T-helper 9 cell (primary cell): Measurements from ENCODE around the gene ALOX12B.
"Not testable (repeated sequence)": the region's sequence is repeated elsewhere in the genome, so short reads cannot be mapped to it uniquely, and the experiment has no call there.

ENCODE experiments used
- DNase-seq: peaks from one replicate; pipeline ENCODE4 v3.0.0-alpha.2; 2020

ALOX12B gene

GRCh38 chr17:8063761-8064534 lies 23.6 kb downstream of the ALOX12B start:
- no peak for DNase-seq

GRCh38 chr17:8062807-8063483 lies 24.6 kb downstream of the ALOX12B start:
- DNase-seq, result no peak

GRCh38 chr17:8062435-8062806 lies 25.1 kb downstream of the ALOX12B start:
- DNase-seq, result no peak

- not testable (repeated sequence) for DNase-seq
These were observed 25.7 kb downstream of the ALOX12B start for GRCh38 chr17:8061851-8062250.

- peak; percentile 43 for DNase-seq
These were observed 27.2 kb downstream of the ALOX12B start for GRCh38 chr17:8060274-8060673.

GRCh38 chr17:8059131-8059530 lies 28.4 kb downstream of the ALOX12B start:
- DNase-seq, result no peak

- DNase-seq, result peak; percentile 17
These were observed 29.8 kb downstream of the ALOX12B start for GRCh38 chr17:8057691-8058114.

GRCh38 chr17:8056976-8057625 lies 30.4 kb downstream of the ALOX12B start:
- DNase-seq, result no peak

GRCh38 chr17:8056232-8056975 lies 31.1 kb downstream of the ALOX12B start:
- DNase-seq, result no peak

GRCh38 chr17:8055851-8056231 lies 31.7 kb downstream of the ALOX12B start:
- DNase-seq, result no peak

GRCh38 chr17:8053600-8053999 lies 33.9 kb downstream of the ALOX12B start:
- DNase-seq, result no peak

- no peak for DNase-seq
These were observed 35.0 kb downstream of the ALOX12B start for GRCh38 chr17:8052256-8053252.

- no peak for DNase-seq
These were observed 35.7 kb downstream of the ALOX12B start for GRCh38 chr17:8051831-8052230.

- DNase-seq, result no peak
These were observed 38.8 kb downstream of the ALOX12B start for GRCh38 chr17:8048736-8049135.

GRCh38 chr17:8048236-8048635 lies 39.3 kb downstream of the ALOX12B start:
- no peak for DNase-seq

GRCh38 chr17:8047769-8048110 lies 39.8 kb downstream of the ALOX12B start:
- no peak for DNase-seq

- DNase-seq, result no peak
These were observed 40.4 kb downstream of the ALOX12B start for GRCh38 chr17:8046929-8047768.

- no peak for DNase-seq
These were observed 41.1 kb downstream of the ALOX12B start for GRCh38 chr17:8046306-8046928.

- no peak for DNase-seq
These were observed 42.4 kb downstream of the ALOX12B start for GRCh38 chr17:8044819-8045810.
